WTC11 (cell line): Measurements from ENCODE around the gene SCYL3.

Source experiments
- CTCF ChIP-seq: fragments of 200-600 bp; IDR thresholded peaks from 2 replicates; pipeline ENCODE4 v1.8.0; 2022; ENCODE audit warnings: antibody characterized with exemption
- KAT7 ChIP-seq: sonication (generic); formaldehyde crosslinking; IDR thresholded peaks from 2 replicates; pipeline ENCODE4 v1.8.1; 2023; ENCODE audit warnings: missing genetic modification reagents, mild to moderate bottlenecking, borderline replicate concordance
- TF ChIP-seq, protein P1 (sequence below): sonication (generic); formaldehyde crosslinking; IDR thresholded peaks from 2 replicates; pipeline ENCODE4 v1.8.0; 2022; ENCODE audit warnings: mild to moderate bottlenecking, missing genetic modification reagents
- TF ChIP-seq, protein P2 (sequence below): sonication (generic); formaldehyde crosslinking; IDR thresholded peaks from 2 replicates; pipeline ENCODE4 v1.8.1; 2023; ENCODE audit warnings: mild to moderate bottlenecking, missing genetic modification reagents, moderate library complexity

DNA sequence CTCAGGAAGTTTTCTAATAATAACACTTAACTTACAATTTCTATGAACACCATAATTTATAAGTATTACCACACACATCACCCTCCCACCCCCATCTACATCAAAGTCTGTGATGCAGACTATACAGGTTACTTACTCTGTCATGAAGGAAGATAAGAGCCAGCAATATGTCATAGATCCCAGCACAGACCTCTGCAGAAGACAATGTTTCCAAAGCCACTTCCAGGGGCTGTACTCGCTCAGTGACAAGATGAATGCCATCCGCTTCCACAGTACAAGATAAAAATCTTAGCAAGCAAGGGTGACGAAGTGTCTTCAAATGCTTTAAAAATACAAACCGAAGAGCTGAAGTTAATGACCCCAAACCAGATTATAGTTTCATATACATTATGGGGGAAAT lies 15.2 kb downstream of the SCYL3 start:
- TF ChIP-seq, protein P1, sequence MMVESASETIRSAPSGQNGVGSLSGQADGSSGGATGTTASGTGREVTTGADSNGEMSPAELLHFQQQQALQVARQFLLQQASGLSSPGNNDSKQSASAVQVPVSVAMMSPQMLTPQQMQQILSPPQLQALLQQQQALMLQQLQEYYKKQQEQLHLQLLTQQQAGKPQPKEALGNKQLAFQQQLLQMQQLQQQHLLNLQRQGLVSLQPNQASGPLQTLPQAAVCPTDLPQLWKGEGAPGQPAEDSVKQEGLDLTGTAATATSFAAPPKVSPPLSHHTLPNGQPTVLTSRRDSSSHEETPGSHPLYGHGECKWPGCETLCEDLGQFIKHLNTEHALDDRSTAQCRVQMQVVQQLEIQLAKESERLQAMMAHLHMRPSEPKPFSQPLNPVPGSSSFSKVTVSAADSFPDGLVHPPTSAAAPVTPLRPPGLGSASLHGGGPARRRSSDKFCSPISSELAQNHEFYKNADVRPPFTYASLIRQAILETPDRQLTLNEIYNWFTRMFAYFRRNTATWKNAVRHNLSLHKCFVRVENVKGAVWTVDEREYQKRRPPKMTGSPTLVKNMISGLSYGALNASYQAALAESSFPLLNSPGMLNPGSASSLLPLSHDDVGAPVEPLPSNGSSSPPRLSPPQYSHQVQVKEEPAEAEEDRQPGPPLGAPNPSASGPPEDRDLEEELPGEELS (CRISPR knock-in tag) = no peak
- no peak for TF ChIP-seq KAT7 (CRISPR knock-in tag)
- no peak for TF ChIP-seq CTCF
- TF ChIP-seq, protein P2, sequence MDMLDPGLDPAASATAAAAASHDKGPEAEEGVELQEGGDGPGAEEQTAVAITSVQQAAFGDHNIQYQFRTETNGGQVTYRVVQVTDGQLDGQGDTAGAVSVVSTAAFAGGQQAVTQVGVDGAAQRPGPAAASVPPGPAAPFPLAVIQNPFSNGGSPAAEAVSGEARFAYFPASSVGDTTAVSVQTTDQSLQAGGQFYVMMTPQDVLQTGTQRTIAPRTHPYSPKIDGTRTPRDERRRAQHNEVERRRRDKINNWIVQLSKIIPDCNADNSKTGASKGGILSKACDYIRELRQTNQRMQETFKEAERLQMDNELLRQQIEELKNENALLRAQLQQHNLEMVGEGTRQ = no peak
